ENCODE measurements around the gene SMIM36. TPM values are rescaled to one million over a fixed set of nuclear protein-coding genes. Genes with fewer than 3 reads are reported as not detected.
"Not testable (repeated sequence)": the region's sequence is repeated elsewhere in the genome, so short reads cannot be mapped to it uniquely, and the experiment has no call there.

The SMIM36 gene
- total RNA-seq, 1 donor from 2014 or later = not detected

DNA sequence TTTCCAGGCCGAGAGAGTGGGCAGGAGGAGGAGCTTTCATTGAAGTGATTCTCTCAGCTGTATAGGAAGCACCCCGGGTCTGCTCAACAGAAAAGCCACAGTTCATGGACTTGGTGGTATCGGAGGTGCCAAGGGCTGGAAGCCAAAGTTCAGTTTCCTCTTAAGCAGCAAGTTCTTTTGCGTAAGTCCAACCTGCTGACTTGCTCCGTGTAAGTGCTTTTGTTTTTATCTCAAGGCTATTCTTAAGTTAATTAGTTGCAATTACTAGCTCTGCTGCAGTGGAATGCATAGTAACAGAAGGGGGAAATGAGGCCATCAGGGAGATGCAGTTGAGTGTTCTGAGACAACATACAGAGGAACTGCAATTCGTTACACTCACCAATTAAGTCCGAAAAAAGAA lies 44.6 kb downstream of the SMIM36 start:
- H3K9me3 Mint-ChIP-seq = no peaks in the 10 kb centered on the region
- DNase-seq (ENCODE audit: extremely low spot score, unreplicated experiment) = no peak
- H3K4me1 Mint-ChIP-seq (ENCODE audit: unreplicated experiment) = no peaks in the 10 kb centered on the region
- no peak for TF ChIP-seq CTCF (conservative IDR thresholded peaks at IDR 0.05)
- H3K4me3 Mint-ChIP-seq = no peak overlapping the region
- H3K36me3 Mint-ChIP-seq = no peaks in the 10 kb centered on the region
- H3K27ac Mint-ChIP-seq = no peak overlapping the region
- H3K27me3 Mint-ChIP-seq = peaks cover 4% of the 10 kb centered on the region

- H3K9me3 Mint-ChIP-seq; DNase-seq (ENCODE audit: extremely low spot score, unreplicated experiment); H3K4me1 Mint-ChIP-seq (ENCODE audit: unreplicated experiment); H3K4me3 Mint-ChIP-seq; H3K36me3 Mint-ChIP-seq; H3K27ac Mint-ChIP-seq; H3K27me3 Mint-ChIP-seq: not testable (repeated sequence)
Observed at GRCh38 chr17:55465771-55466170, 45.5 kb downstream of the SMIM36 start.

DNA sequence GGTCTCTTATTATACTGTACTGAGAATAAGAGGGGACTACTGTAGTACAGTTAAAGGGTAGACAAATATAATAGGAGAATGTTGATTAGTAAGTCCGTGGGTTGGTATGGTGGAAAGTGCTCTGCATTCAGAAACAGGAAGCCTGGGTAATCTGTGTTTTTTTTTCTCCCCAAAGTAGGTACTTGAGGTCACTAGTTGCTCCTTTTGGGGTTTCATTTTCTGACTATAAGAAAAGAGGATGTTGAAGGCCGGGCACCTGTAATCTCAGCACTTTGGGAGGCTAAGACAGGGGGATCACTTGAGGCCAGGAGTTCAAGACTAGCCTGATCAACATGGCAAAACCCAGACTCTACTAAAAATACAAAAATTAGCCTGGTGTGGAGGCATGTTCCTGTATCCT lies 47.7 kb downstream of the SMIM36 start:
- no peak for DNase-seq (ENCODE audit: extremely low spot score, unreplicated experiment)
- Mint-ChIP-seq H3K9me3 (no peaks in the 10 kb centered on the region), H3K27me3 (peaks cover under 1% of the 10 kb centered on the region), H3K36me3 (no peaks in the 10 kb centered on the region), H3K27ac (no peak overlapping the region), H3K4me1 (ENCODE audit: unreplicated experiment) (no peaks in the 10 kb centered on the region), H3K4me3 (no peak overlapping the region)
- no peak for TF ChIP-seq CTCF (conservative IDR thresholded peaks at IDR 0.05)

GRCh38 chr17:55462711-55463110 lies 48.5 kb downstream of the SMIM36 start:
- peaks cover 3% of the 10 kb centered on the region for H3K4me1 Mint-ChIP-seq (ENCODE audit: unreplicated experiment)
- no peaks in the 10 kb centered on the region for H3K27me3 Mint-ChIP-seq
- H3K9me3 Mint-ChIP-seq = peaks cover 4% of the 10 kb centered on the region
- H3K27ac Mint-ChIP-seq = no peak overlapping the region
- no peak overlapping the region for H3K4me3 Mint-ChIP-seq
- H3K36me3 Mint-ChIP-seq = no peaks in the 10 kb centered on the region
- DNase-seq (ENCODE audit: extremely low spot score, unreplicated experiment) = no peak
- no peak for TF ChIP-seq CTCF (conservative IDR thresholded peaks at IDR 0.05)

- Mint-ChIP-seq H3K4me3 (no peak overlapping the region), H3K27me3 (no peaks in the 10 kb centered on the region), H3K4me1 (ENCODE audit: unreplicated experiment) (peaks cover 4% of the 10 kb centered on the region), H3K9me3 (peaks cover 4% of the 10 kb centered on the region), H3K27ac (no peak overlapping the region), H3K36me3 (no peaks in the 10 kb centered on the region)
- no peak for DNase-seq (ENCODE audit: extremely low spot score, unreplicated experiment)
- TF ChIP-seq CTCF (conservative IDR thresholded peaks at IDR 0.05) = no peak
Observed at GRCh38 chr17:55462234-55462633, 49.0 kb downstream of the SMIM36 start.

DNA sequence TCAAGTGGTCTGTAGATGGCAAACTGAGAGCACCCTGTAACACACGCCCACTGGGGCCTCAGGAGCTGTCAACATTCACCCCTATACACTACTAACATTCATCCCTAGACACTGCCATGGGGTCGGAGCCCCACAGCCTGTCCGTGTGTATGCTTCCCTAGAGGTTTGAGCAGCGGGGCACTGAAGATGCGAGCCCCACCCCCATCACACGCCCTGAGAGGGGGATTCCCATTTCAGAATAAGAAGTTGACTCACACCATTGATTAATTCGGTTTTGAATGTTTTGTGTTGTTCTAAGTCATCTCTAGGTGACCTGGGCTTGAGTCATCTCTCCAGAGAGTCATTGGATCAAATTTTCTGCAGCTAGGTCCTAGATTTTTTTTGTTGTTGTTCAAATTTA lies 52.3 kb downstream of the SMIM36 start:
- Mint-ChIP-seq H3K4me3 (no peak overlapping the region), H3K36me3 (no peaks in the 10 kb centered on the region), H3K27ac (no peak overlapping the region), H3K4me1 (ENCODE audit: unreplicated experiment) (peaks cover 21% of the 10 kb centered on the region), H3K9me3 (peaks cover 4% of the 10 kb centered on the region), H3K27me3 (no peaks in the 10 kb centered on the region)
- DNase-seq (ENCODE audit: extremely low spot score, unreplicated experiment) = no peak
- TF ChIP-seq CTCF (conservative IDR thresholded peaks at IDR 0.05) = no peak
